HepG2 (cell line): Measurements from ENCODE around the gene CPT1B. TPM values are rescaled to one million over a fixed set of nuclear protein-coding genes. Genes with fewer than 3 reads are reported as not detected.
A peak's percentile ranks its signal among the peaks of the same experiment; 100 is the strongest.

Source experiments
- HOXD1 ChIP-seq: sonication (generic); formaldehyde crosslinking; IDR thresholded peaks from 2 replicates; pipeline ENCODE4 v1.5.0; 2020; ENCODE audit warnings: missing genetic modification reagents
- MLLT10 ChIP-seq: sonication (generic); formaldehyde crosslinking; IDR thresholded peaks from 2 replicates; pipeline ENCODE4 v1.4.0; 2020; ENCODE audit warnings: missing genetic modification reagents
- SALL2 ChIP-seq: sonication (generic); formaldehyde crosslinking; IDR thresholded peaks from 2 replicates; pipeline ENCODE4 v1.8.1; 2023; ENCODE audit warnings: mild to moderate bottlenecking, missing genetic modification reagents, inconsistent platforms
- SIN3A ChIP-seq: IDR thresholded peaks from 2 replicates; pipeline ENCODE4 v1.6.1; 2011; ENCODE audit warnings: low read depth, mild to moderate bottlenecking, control low read depth, low read length, borderline replicate concordance
- TSC22D2 ChIP-seq: sonication (generic); formaldehyde crosslinking; IDR thresholded peaks from 2 replicates; pipeline ENCODE4 v1.5.1; 2020; ENCODE audit warnings: missing genetic modification reagents, mild to moderate bottlenecking, borderline replicate concordance
- ZBTB38 ChIP-seq: sonication (generic); formaldehyde crosslinking; IDR thresholded peaks from 2 replicates; pipeline ENCODE4 v1.5.1; 2020; ENCODE audit warnings: mild to moderate bottlenecking, missing genetic modification reagents
- ZFP1 ChIP-seq: IDR thresholded peaks from 2 replicates; pipeline ENCODE4 v1.6.1; 2016
- ZFP37 ChIP-seq: sonication (generic); formaldehyde crosslinking; IDR thresholded peaks from 2 replicates; pipeline ENCODE4 v1.4.0; 2020; ENCODE audit warnings: missing genetic modification reagents, borderline replicate concordance
- ZNF343 ChIP-seq: sonication (generic); formaldehyde crosslinking; IDR thresholded peaks from 2 replicates; pipeline ENCODE4 v1.4.0; 2020; ENCODE audit warnings: mild to moderate bottlenecking, missing genetic modification reagents
- ZNF484 ChIP-seq: sonication (generic); formaldehyde crosslinking; IDR thresholded peaks from 2 replicates; pipeline ENCODE4 v1.5.1; 2020; ENCODE audit warnings: mild to moderate bottlenecking, low read depth, missing genetic modification reagents, borderline replicate concordance
- ZNF75D ChIP-seq: sonication (generic); formaldehyde crosslinking; IDR thresholded peaks from 2 replicates; pipeline ENCODE4 v1.8.1; 2023; ENCODE audit warnings: missing genetic modification reagents, mild to moderate bottlenecking, borderline replicate concordance
- ZNF781 ChIP-seq: sonication (generic); formaldehyde crosslinking; IDR thresholded peaks from 2 replicates; pipeline ENCODE4 v1.5.1; 2020; ENCODE audit warnings: borderline replicate concordance, mild to moderate bottlenecking, missing genetic modification reagents; ENCODE audit errors: not compliant biosample characterization
- ZNF883 ChIP-seq: sonication (generic); formaldehyde crosslinking; IDR thresholded peaks from 2 replicates; pipeline ENCODE4 v1.5.1; 2020; ENCODE audit warnings: mild to moderate bottlenecking, missing genetic modification reagents; ENCODE audit errors: not compliant biosample characterization
- polyA plus RNA-seq, 8 experiments: library from polyadenylated mRNA; depleted of rRNA in 3 of 8; stranded (reverse) in 7 of 8; unstranded in 1 of 8; fragments of >200 nt; fragmentation: Illumina TruSeq in 4 of 8; extraction: Trizol in 4 of 8; gene quantifications; 2 replicates each; pipeline versions ENCODE4 v1.2.1 to v1.2.3, GENCODE V29; 2011 to 2016; ENCODE audit warnings: low read depth in 4 of 8, missing spikeins in 1 of 8, mixed read lengths in 1 of 8; ENCODE audit not compliant: insufficient read depth in 1 of 8
- total RNA-seq, 5 experiments: library from RNA; depleted of rRNA; stranded (reverse); fragments of >200 nt; fragmentation: Illumina TruSeq; extraction: Trizol; gene quantifications; 2 replicates each; pipeline ENCODE4 v1.2.3, GENCODE V29; 2016; ENCODE audit warnings: low read depth in 1 of 5
- TF ChIP-seq, protein P1 (sequence below): sonication (generic); formaldehyde crosslinking; conservative IDR thresholded peaks from 2 replicates; pipeline ENCODE4 v1.4.0; 2020; ENCODE audit warnings: mild to moderate bottlenecking, missing genetic modification reagents, moderate library complexity
- TF ChIP-seq, protein P2 (sequence below): sonication (generic); formaldehyde crosslinking; IDR thresholded peaks from 2 replicates; pipeline ENCODE4 v1.8.1; 2023; ENCODE audit warnings: missing genetic modification reagents, mild to moderate bottlenecking, borderline replicate concordance
- TF ChIP-seq, protein P3 (sequence below): sonication (generic); formaldehyde crosslinking; IDR thresholded peaks from 2 replicates; pipeline ENCODE4 v1.4.0; 2020; ENCODE audit warnings: missing genetic modification reagents
- TF ChIP-seq, protein P4 (sequence below): sonication (generic); formaldehyde crosslinking; IDR thresholded peaks from 2 replicates; pipeline ENCODE4 v1.4.0; 2020; ENCODE audit warnings: missing genetic modification reagents
- TF ChIP-seq, protein P5 (sequence below): IDR thresholded peaks from 2 replicates; pipeline ENCODE4 v1.6.1; 2016; ENCODE audit warnings: low read depth, borderline replicate concordance
- TF ChIP-seq, protein P6 (sequence below): fragments of 450-650 bp; IDR thresholded peaks from 2 replicates; pipeline ENCODE4 v1.6.1; 2016

The CPT1B gene
- total and polyA plus RNA-seq, 2 of the 13 experiments (the other 11 are each of a cell fraction or from before 2014, with no cell fraction given), result 9.2 to 19.5 TPM

DNA sequence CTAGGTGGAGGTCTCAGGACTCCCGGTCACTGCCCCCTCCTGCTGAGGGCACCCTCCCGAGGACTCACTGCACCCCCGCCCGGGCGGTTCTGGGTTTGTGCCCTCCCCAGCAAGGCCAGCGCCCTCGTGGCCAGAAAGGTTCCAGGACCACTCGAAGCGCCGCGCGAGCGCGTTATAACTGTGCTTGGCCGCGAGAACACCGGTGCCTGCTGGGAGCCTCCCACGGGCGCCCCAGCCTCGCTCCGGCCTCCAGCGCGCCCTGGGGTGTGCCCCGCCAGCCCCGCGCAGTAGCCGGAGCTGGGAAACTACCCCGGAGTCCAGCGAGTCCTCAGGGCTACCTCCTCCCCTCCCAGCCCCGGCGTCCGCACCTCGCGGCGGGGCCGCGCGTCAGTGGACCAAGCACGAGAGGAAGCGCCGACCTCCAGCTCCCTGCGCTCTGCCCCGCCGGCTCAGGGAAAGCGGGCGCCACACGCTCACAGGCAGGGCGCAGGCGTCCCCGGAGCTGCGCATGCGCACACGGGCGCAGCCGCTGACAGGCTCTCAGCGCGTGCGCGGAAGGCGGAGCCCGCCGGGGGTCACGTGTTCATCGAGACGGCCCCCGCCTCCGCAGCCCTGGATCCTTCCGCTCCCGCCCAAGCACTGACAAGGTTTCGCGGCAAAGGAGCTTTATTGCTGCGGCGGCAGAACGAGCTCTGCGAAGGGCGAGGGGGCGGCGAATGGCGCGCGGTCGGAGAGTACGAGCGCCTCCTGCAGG is 52.9 kb downstream of the CPT1B start, which contains the start of gene SCO2 (continued):
- TF ChIP-seq, protein P1, sequence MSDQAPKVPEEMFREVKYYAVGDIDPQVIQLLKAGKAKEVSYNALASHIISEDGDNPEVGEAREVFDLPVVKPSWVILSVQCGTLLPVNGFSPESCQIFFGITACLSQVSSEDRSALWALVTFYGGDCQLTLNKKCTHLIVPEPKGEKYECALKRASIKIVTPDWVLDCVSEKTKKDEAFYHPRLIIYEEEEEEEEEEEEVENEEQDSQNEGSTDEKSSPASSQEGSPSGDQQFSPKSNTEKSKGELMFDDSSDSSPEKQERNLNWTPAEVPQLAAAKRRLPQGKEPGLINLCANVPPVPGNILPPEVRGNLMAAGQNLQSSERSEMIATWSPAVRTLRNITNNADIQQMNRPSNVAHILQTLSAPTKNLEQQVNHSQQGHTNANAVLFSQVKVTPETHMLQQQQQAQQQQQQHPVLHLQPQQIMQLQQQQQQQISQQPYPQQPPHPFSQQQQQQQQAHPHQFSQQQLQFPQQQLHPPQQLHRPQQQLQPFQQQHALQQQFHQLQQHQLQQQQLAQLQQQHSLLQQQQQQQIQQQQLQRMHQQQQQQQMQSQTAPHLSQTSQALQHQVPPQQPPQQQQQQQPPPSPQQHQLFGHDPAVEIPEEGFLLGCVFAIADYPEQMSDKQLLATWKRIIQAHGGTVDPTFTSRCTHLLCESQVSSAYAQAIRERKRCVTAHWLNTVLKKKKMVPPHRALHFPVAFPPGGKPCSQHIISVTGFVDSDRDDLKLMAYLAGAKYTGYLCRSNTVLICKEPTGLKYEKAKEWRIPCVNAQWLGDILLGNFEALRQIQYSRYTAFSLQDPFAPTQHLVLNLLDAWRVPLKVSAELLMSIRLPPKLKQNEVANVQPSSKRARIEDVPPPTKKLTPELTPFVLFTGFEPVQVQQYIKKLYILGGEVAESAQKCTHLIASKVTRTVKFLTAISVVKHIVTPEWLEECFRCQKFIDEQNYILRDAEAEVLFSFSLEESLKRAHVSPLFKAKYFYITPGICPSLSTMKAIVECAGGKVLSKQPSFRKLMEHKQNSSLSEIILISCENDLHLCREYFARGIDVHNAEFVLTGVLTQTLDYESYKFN (CRISPR knock-in tag), result peak; percentile 6
- TF ChIP-seq, protein P2, sequence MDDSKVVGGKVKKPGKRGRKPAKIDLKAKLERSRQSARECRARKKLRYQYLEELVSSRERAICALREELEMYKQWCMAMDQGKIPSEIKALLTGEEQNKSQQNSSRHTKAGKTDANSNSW (CRISPR knock-in tag), result no peak
- no peak for TF ChIP-seq MLLT10 (CRISPR knock-in tag)
- TF ChIP-seq, protein P3, sequence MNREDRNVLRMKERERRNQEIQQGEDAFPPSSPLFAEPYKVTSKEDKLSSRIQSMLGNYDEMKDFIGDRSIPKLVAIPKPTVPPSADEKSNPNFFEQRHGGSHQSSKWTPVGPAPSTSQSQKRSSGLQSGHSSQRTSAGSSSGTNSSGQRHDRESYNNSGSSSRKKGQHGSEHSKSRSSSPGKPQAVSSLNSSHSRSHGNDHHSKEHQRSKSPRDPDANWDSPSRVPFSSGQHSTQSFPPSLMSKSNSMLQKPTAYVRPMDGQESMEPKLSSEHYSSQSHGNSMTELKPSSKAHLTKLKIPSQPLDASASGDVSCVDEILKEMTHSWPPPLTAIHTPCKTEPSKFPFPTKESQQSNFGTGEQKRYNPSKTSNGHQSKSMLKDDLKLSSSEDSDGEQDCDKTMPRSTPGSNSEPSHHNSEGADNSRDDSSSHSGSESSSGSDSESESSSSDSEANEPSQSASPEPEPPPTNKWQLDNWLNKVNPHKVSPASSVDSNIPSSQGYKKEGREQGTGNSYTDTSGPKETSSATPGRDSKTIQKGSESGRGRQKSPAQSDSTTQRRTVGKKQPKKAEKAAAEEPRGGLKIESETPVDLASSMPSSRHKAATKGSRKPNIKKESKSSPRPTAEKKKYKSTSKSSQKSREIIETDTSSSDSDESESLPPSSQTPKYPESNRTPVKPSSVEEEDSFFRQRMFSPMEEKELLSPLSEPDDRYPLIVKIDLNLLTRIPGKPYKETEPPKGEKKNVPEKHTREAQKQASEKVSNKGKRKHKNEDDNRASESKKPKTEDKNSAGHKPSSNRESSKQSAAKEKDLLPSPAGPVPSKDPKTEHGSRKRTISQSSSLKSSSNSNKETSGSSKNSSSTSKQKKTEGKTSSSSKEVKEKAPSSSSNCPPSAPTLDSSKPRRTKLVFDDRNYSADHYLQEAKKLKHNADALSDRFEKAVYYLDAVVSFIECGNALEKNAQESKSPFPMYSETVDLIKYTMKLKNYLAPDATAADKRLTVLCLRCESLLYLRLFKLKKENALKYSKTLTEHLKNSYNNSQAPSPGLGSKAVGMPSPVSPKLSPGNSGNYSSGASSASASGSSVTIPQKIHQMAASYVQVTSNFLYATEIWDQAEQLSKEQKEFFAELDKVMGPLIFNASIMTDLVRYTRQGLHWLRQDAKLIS (CRISPR knock-in tag), result 0 out of 2 replicates have a peak, but pooled peaks have one; percentile 9
- TF ChIP-seq ZNF343 (CRISPR knock-in tag), result peak; percentile 84
- no peak for TF ChIP-seq ZNF75D (CRISPR knock-in tag)
- TF ChIP-seq, protein P4, sequence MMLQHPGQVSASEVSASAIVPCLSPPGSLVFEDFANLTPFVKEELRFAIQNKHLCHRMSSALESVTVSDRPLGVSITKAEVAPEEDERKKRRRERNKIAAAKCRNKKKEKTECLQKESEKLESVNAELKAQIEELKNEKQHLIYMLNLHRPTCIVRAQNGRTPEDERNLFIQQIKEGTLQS (CRISPR knock-in tag), result no peak
- no peak for TF ChIP-seq ZNF781 (CRISPR knock-in tag)
- peak; percentile 62 for TF ChIP-seq ZNF883 (CRISPR knock-in tag)
- TF ChIP-seq, protein P5, sequence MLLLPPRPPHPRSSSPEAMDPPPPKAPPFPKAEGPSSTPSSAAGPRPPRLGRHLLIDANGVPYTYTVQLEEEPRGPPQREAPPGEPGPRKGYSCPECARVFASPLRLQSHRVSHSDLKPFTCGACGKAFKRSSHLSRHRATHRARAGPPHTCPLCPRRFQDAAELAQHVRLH (CRISPR knock-in tag), result peak; percentile 64; the same call in 1 of the 2 replicates
- no peak for TF ChIP-seq SALL2 (CRISPR knock-in tag)
- no peak for TF ChIP-seq ZFP1 (CRISPR knock-in tag)
- peak; percentile 22; the same call in 1 of the 2 replicates for TF ChIP-seq HOXD1
- TF ChIP-seq TSC22D2 (CRISPR knock-in tag), result peak; percentile 35; the same call in 1 of the 2 replicates
- no peak; the same call in 1 of the 2 replicates for TF ChIP-seq ZBTB38 (CRISPR knock-in tag)
- peak; percentile 74; the same call in 1 of the 2 replicates for TF ChIP-seq ZFP37 (CRISPR knock-in tag)
- TF ChIP-seq ZNF484, result no peak
- TF ChIP-seq SIN3A, result 0 out of 2 replicates have a peak, but pooled peaks have one; percentile 67
- TF ChIP-seq, protein P6, sequence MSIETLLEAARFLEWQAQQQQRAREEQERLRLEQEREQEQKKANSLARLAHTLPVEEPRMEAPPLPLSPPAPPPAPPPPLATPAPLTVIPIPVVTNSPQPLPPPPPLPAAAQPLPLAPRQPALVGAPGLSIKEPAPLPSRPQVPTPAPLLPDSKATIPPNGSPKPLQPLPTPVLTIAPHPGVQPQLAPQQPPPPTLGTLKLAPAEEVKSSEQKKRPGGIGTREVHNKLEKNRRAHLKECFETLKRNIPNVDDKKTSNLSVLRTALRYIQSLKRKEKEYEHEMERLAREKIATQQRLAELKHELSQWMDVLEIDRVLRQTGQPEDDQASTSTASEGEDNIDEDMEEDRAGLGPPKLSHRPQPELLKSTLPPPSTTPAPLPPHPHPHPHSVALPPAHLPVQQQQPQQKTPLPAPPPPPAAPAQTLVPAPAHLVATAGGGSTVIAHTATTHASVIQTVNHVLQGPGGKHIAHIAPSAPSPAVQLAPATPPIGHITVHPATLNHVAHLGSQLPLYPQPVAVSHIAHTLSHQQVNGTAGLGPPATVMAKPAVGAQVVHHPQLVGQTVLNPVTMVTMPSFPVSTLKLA, result peak; percentile 86
